Mesenchymal stem cell (in vitro differentiated cells and primary cell): ENCODE data around the gene GALNT16.

ENCODE experiments used
- DNase-seq: peaks from one replicate; pipeline ENCODE4 v3.0.0-alpha.2; 2013
- H2AFZ ChIP-seq: one replicate; pipeline ENCODE4 v1.6.1; 2013; ENCODE audit warnings: low read depth, mild to moderate bottlenecking, control low read depth, inconsistent platforms, low read length, moderate library complexity
- H2AK5ac ChIP-seq: 2 replicates; pipeline ENCODE4 v1.6.1; 2013; ENCODE audit warnings: low read length, moderate library complexity, mild to moderate bottlenecking, inconsistent platforms; ENCODE audit not compliant: severe bottlenecking
- H2BK120ac ChIP-seq: one replicate; pipeline ENCODE4 v1.6.1; 2013; ENCODE audit warnings: low read depth, mild to moderate bottlenecking, inconsistent platforms, low read length, moderate library complexity
- H2BK12ac ChIP-seq, 2 experiments: one replicate each; pipeline ENCODE4 v1.6.1; 2013; ENCODE audit warnings: inconsistent platforms in 2 of 2, low read length in 2 of 2, mild to moderate bottlenecking in 2 of 2, moderate library complexity in 2 of 2, control low read depth in 1 of 2
- H2BK15ac ChIP-seq: one replicate; pipeline ENCODE4 v1.6.1; 2013; ENCODE audit warnings: mild to moderate bottlenecking, low read depth, inconsistent platforms; ENCODE audit not compliant: poor library complexity, severe bottlenecking
- H2BK5ac ChIP-seq: 2 replicates; pipeline ENCODE4 v1.6.1; 2013; ENCODE audit warnings: low read depth, mild to moderate bottlenecking, low read length, control low read depth, inconsistent platforms; ENCODE audit not compliant: poor library complexity, severe bottlenecking
- H3K14ac ChIP-seq, 2 experiments: one replicate each; pipeline ENCODE4 v1.6.1; 2013; ENCODE audit warnings: inconsistent platforms in 2 of 2, low read length in 2 of 2, control low read depth in 1 of 2, mild to moderate bottlenecking in 1 of 2, moderate library complexity in 1 of 2
- H3K18ac ChIP-seq, 2 experiments: one replicate each; pipeline ENCODE4 v1.6.1; 2013; ENCODE audit warnings: inconsistent platforms in 2 of 2, low read length in 2 of 2, control low read depth in 1 of 2, low read depth in 1 of 2, mild to moderate bottlenecking in 1 of 2
- H3K23ac ChIP-seq, 2 experiments: one replicate each; pipeline ENCODE4 v1.6.1; 2013; ENCODE audit warnings: inconsistent platforms in 2 of 2, low read length in 2 of 2, mild to moderate bottlenecking in 2 of 2, moderate library complexity in 2 of 2, control low read depth in 1 of 2
- H3K27ac ChIP-seq: 2 replicates; pipeline ENCODE4 v1.5.1; 2013; ENCODE audit warnings: mild to moderate bottlenecking, moderate library complexity, low read length, control low read depth, inconsistent platforms; ENCODE audit not compliant: poor library complexity, severe bottlenecking
- H3K27me3 ChIP-seq, 2 experiments: 2 replicates each; pipeline versions ENCODE4 v1.6.1 to v1.7.0; 2013; ENCODE audit warnings: low read length in 2 of 2, mild to moderate bottlenecking in 2 of 2, moderate library complexity in 2 of 2, control low read depth in 1 of 2, inconsistent platforms in 1 of 2; ENCODE audit not compliant: control insufficient read depth in 1 of 2, insufficient read depth in 1 of 2
- H3K36me3 ChIP-seq, 2 experiments: 2 replicates each; pipeline versions ENCODE4 v1.6.1 to v1.7.0; 2013; ENCODE audit warnings: low read length in 2 of 2, control low read depth in 1 of 2, inconsistent platforms in 1 of 2, low read depth in 1 of 2, mild to moderate bottlenecking in 1 of 2; ENCODE audit not compliant: insufficient read depth in 2 of 2, control insufficient read depth in 1 of 2
- H3K4ac ChIP-seq, 2 experiments: one replicate each; pipeline ENCODE4 v1.6.1; 2013; ENCODE audit warnings: inconsistent platforms in 2 of 2, low read length in 2 of 2, mild to moderate bottlenecking in 2 of 2, moderate library complexity in 2 of 2, control low read depth in 1 of 2, low read depth in 1 of 2
- H3K4me1 ChIP-seq: 2 replicates; pipeline ENCODE4 v1.6.1; 2013; ENCODE audit warnings: low read depth, low read length, control low read depth; ENCODE audit not compliant: control insufficient read depth, insufficient read depth
- H3K4me2 ChIP-seq: 2 replicates; pipeline ENCODE4 v1.6.1; 2013; ENCODE audit warnings: low read length, mild to moderate bottlenecking, inconsistent platforms; ENCODE audit not compliant: poor library complexity, severe bottlenecking
- H3K4me3 ChIP-seq, 2 experiments: 2 replicates each; pipeline versions ENCODE4 v1.5.1 to v1.7.0; 2013; ENCODE audit warnings: low read length in 2 of 2, mild to moderate bottlenecking in 2 of 2, control low read depth in 1 of 2, low read depth in 1 of 2; ENCODE audit not compliant: insufficient read depth in 1 of 2
- H3K79me1 ChIP-seq: replicated peaks from 2 replicates; pipeline ENCODE4 v1.6.1; 2013; ENCODE audit warnings: mild to moderate bottlenecking, control low read depth, low read length, inconsistent platforms; ENCODE audit not compliant: poor library complexity, severe bottlenecking
- H3K9ac ChIP-seq: 2 replicates; pipeline ENCODE4 v1.7.0; 2013; ENCODE audit warnings: mild to moderate bottlenecking, low read length, moderate library complexity
- H3K9me3 ChIP-seq: 2 replicates; pipeline ENCODE4 v1.7.0; 2013; ENCODE audit warnings: mild to moderate bottlenecking, low read length; ENCODE audit not compliant: control insufficient read depth
- H4K8ac ChIP-seq: one replicate; pipeline ENCODE4 v1.6.1; 2013; ENCODE audit warnings: inconsistent platforms, mild to moderate bottlenecking, low read length, moderate library complexity
- H4K91ac ChIP-seq: one replicate; pipeline ENCODE4 v1.6.1; 2013; ENCODE audit warnings: mild to moderate bottlenecking, low read length, inconsistent platforms
- WGBS: methylation state at CpG from one replicate; pipeline ENCODE4 v1.1.7; 2013; ENCODE audit warnings: mixed read lengths; 5-methylcytosine and 5-hydroxymethylcytosine counted together

GALNT16 gene

DNA sequence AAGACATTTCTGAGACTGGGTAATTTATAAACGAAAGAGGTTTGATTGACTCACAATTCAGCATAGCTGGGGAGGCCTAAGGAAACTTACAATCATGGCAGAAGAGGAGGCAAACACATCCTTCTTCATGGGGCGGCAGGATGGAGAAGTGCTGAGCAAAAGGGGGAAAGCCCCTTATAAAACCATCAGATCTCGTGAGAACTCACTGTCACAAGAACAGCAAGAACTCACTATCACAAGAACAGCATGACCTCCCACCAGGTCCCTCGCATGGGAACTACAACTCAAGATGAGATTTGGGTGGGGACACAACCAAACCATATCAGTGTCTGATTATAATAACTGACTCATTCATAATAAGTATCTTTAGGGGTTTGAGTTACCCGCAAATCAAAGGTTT is 144.9 kb downstream of the GALNT16 start:
- Histone ChIP-seq H4K91ac (no peak overlapping the region), H3K14ac (no peak overlapping the region), H2BK15ac (no peak overlapping the region), H2BK120ac (no peak overlapping the region), H3K4me3 (no peak overlapping the region), H2BK12ac (no peak overlapping the region), H3K4me2 (no peak overlapping the region), H3K18ac (no peak overlapping the region), H3K23ac (no peak overlapping the region), H3K27me3 (no peaks in the 10 kb centered on the region), H3K27ac (no peak overlapping the region), H3K79me1 (peaks cover 4% of the 10 kb centered on the region), H3K4me1 (peaks cover 3% of the 10 kb centered on the region), H2BK5ac (no peak overlapping the region), H3K4ac (no peak overlapping the region), H3K36me3 (peaks cover 0 to 9% of the 10 kb centered on the region in 2 experiments), H3K9me3 (no peaks in the 10 kb centered on the region), H2AK5ac (no peak overlapping the region), H2AFZ (no peak overlapping the region), H3K9ac (no peak overlapping the region), H4K8ac (no peak overlapping the region)
- WGBS: 100% methylated on average over 3 of the region's 5 CpGs
- DNase-seq: no peak

DNA sequence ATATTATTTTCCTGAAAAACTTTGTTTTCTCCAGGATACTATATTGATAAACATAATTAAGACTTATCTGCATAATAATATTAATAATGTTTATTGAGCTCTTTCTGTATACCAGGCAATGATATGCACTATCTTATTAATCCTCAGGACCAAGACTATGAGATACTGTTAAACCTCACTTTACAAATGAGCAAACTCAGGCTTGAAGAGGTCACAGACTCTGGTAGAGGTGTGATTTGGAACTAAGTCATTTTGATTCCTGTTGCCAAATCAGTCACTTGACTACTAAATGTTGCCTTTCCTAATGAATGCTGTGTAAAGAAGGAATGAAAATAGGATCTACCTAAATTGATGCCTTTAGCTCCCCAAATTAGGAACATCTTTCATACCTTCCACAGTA is 145.8 kb downstream of the GALNT16 start:
- peaks cover 3% of the 10 kb centered on the region for H3K4me1 ChIP-seq
- peaks cover 4% of the 10 kb centered on the region for H3K79me1 ChIP-seq
- H3K27me3 ChIP-seq: no peaks in the 10 kb centered on the region
- H2BK5ac ChIP-seq: no peak overlapping the region
- peaks cover 0 to 9% of the 10 kb centered on the region in 2 experiments for H3K36me3 ChIP-seq
- H3K4me2 ChIP-seq: no peak overlapping the region
- H2AFZ ChIP-seq: no peak overlapping the region
- no peak for DNase-seq
- H2AK5ac ChIP-seq: no peak overlapping the region
- no peak overlapping the region for H3K18ac ChIP-seq
- H3K23ac ChIP-seq: no peak overlapping the region
- H4K8ac ChIP-seq: no peak overlapping the region
- H3K9me3 ChIP-seq: no peaks in the 10 kb centered on the region
- H3K14ac ChIP-seq: no peak overlapping the region
- no peak overlapping the region for H4K91ac ChIP-seq
- H3K4me3 ChIP-seq: no peak overlapping the region
- no peak overlapping the region for H3K4ac ChIP-seq
- no peak overlapping the region for H2BK12ac ChIP-seq
- H2BK15ac ChIP-seq: no peak overlapping the region
- H3K9ac ChIP-seq: no peak overlapping the region
- H2BK120ac ChIP-seq: no peak overlapping the region
- no peak overlapping the region for H3K27ac ChIP-seq
